Cardiac muscle cell (in vitro differentiated cells and primary cell): ENCODE measurements around the gene RBPJL. TPM values are rescaled to one million over a fixed set of nuclear protein-coding genes. Genes with fewer than 3 reads are reported as not detected.

Experiments
- DNase-seq, 2 donors: peaks; one replicate each; pipeline versions ENCODE4 v3.0.0 to v3.0.0-alpha.2; 2010 to 2017; ENCODE audit warnings: low read depth in 1 of 2, low spot score in 1 of 2
- H3K27ac ChIP-seq: fragments of 200-600 bp; sonication (generic); 2 replicates; pipeline ENCODE4 v1.5.1; 2016
- H3K27me3 ChIP-seq: fragments of 200-600 bp; sonication (generic); 2 replicates; pipeline ENCODE4 v1.6.0; 2016; ENCODE audit warnings: control low read depth
- H3K36me3 ChIP-seq: fragments of 200-600 bp; sonication (generic); 2 replicates; pipeline ENCODE4 v1.5.1; 2016; ENCODE audit warnings: control low read depth
- H3K4me1 ChIP-seq: fragments of 200-600 bp; sonication (generic); 2 replicates; pipeline ENCODE4 v1.8.1; 2017; ENCODE audit warnings: low read depth, mild to moderate bottlenecking, mixed run types
- H3K4me3 ChIP-seq: fragments of 200-600 bp; sonication (generic); 2 replicates; pipeline ENCODE4 v1.5.1; 2016; ENCODE audit warnings: mild to moderate bottlenecking
- H3K9me3 ChIP-seq: fragments of 200-600 bp; sonication (generic); 2 replicates; pipeline ENCODE4 v1.5.1; 2017; ENCODE audit warnings: low read depth, mild to moderate bottlenecking, control low read depth
- CTCF ChIP-seq: IDR thresholded peaks from 2 replicates; pipeline ENCODE4 v1.5.1; 2012; ENCODE audit warnings: low read depth, mild to moderate bottlenecking, low read length
- polyA plus RNA-seq: library from polyadenylated mRNA; unstranded; fragments of >200 nt; fragmentation: Nextera tagmentation; extraction: Ambion mirVana; gene quantifications from 2 replicates; pipeline ENCODE4 v1.2.1, GENCODE V29; 2016
- total RNA-seq: library from RNA; depleted of rRNA; stranded (reverse); fragments of >200 nt; gene quantifications from 2 replicates; pipeline ENCODE4 v1.2.3, GENCODE V29; 2016

RBPJL gene
- total and polyA plus RNA-seq, 2 experiments from 2014 or later, result not detected

- DNase-seq, result peak in 1 of 2 donors; percentile 91
- TF ChIP-seq CTCF, result no peak
- H3K36me3 ChIP-seq, result no peaks in the 10 kb centered on the region
- H3K9me3 ChIP-seq, result no peaks in the 10 kb centered on the region
- no peak overlapping the region for H3K4me3 ChIP-seq
- no peaks in the 10 kb centered on the region for H3K27me3 ChIP-seq
- H3K4me1 ChIP-seq, result peaks cover 73% of the 10 kb centered on the region
- peak overlapping the region; percentile 98 for H3K27ac ChIP-seq
Observed at GRCh38 chr20:45344168-45344860, 37.7 kb downstream of the RBPJL start.

DNA sequence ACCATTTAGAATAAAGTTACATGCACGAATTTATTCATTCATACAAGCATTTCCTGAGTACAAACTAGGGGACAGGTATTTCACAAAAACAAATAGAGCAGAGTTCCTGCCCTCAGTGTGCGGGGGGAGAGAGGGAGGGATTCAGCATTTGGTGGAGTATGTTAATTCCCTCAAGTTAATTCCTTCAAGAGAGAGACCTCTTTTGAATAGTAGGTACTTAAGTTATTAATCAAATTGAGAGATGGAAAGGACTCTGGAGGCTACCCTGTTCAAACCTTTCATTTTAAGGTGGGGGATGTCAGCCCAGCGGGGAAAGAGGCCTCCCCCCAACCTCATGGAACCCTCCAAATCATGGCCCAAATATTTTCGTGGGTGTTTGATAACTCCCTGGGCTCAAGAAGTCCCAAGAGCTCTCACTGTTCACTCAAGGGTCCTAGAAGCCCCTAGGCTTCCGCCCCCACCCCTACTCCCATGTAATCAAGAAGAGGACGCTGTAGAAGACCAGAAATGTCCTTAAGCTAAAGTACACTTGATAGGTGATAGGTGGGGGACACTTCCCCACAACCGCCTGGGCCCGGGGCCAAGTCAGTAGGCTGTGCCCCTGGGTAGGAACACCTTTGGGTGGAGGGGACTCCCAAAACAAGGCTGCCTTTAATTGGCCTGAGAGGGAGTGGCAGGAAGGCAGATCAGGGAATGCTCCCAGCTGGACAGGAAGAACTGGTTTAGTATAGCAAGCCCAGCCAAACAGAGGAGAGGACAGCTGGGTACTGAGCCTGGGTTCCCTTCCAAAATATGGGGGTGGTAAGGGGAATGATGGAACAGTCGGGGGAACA lies 38.7 kb downstream of the RBPJL start:
- H3K4me3 ChIP-seq, result no peak overlapping the region
- H3K27ac ChIP-seq, result peak overlapping the region; percentile 98
- H3K36me3 ChIP-seq, result no peaks in the 10 kb centered on the region
- no peak for DNase-seq
- TF ChIP-seq CTCF, result no peak
- H3K9me3 ChIP-seq, result no peaks in the 10 kb centered on the region
- H3K4me1 ChIP-seq, result peaks cover 69% of the 10 kb centered on the region
- H3K27me3 ChIP-seq, result no peaks in the 10 kb centered on the region

DNA sequence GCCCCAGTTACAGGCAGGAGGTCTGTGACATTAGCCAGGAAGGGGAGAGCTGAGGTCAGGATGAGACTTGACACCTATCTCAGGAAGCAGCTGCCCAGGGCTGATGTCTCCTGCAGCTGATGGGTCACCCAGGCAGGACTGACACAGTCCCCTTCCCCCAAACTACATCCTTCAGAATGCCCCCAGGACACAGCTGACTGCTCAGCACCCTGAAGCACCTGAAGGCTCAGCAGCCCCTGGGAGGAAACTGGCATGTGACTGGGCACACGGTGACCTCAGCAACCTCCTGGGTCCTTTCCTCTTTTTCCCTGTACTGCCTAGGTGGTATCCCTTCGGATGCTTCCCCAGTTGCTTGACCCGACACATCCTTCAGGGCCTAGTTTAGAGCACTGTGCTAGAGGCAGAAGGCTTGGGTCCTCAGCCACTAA lies 39.7 kb downstream of the RBPJL start:
- Histone ChIP-seq H3K9me3 (no peaks in the 10 kb centered on the region), H3K4me3 (peak overlapping the region; percentile 66), H3K27me3 (no peaks in the 10 kb centered on the region), H3K4me1 (peaks cover 59% of the 10 kb centered on the region), H3K36me3 (no peaks in the 10 kb centered on the region), H3K27ac (no peak overlapping the region)
- DNase-seq, result no peak
- no peak for TF ChIP-seq CTCF

DNA sequence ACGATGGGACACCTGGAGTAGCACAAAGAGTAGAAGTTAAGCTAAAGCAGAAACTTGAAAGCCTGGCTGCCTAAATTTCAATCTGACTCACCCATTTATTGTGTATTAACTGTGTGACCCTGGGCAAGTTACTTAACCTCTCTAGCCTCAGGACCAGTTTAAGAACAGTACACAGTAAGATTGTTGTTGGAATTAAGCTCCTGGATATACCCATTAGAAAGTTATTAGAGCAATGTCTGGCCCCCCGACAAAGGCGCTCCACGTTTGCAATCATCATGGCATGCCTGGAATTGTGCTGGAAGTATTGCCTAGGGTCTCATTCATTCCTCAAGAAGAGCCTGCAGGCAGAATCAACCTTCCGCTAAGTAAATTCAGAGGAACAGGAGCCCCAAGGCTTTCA lies 40.2 kb downstream of the RBPJL start:
- Histone ChIP-seq H3K36me3 (no peaks in the 10 kb centered on the region), H3K27ac (peak overlapping the region; percentile 49), H3K27me3 (no peaks in the 10 kb centered on the region), H3K9me3 (no peaks in the 10 kb centered on the region), H3K4me3 (peak overlapping the region; percentile 66), H3K4me1 (peaks cover 53% of the 10 kb centered on the region)
- no peak for DNase-seq
- no peak for TF ChIP-seq CTCF

DNA sequence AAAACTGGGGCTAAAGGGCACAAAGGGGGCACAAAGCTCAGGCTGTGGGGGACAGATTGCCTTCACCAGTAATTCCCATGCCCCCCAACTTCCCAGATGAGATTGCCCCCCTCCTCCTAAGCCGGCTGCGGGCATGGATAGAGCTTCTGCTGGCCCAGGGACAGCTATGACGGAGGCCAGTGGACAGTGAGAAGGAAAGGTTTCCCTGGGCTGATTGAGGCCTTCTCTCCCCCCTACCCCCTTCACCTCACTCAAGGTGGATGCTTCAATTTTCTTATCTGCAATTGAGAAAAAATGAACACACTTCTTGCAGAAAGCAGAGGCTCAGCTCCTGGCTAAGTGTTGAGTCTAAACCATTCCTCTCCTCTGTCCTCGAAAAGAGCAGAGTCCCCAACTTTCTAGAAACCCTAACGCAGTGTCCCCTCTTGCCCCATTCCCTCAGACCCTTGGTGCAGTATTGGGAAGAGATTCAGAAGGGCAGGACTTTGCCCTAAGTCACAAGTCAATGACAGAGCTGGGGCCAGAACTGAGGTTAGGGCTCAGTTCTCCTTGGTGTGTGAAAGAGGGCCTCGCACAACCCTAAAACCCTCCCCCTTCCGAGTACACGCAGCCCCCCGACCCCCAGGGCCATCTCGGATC lies 40.8 kb downstream of the RBPJL start:
- Histone ChIP-seq H3K9me3 (no peaks in the 10 kb centered on the region), H3K4me3 (peak overlapping the region; percentile 66), H3K4me1 (peaks cover 49% of the 10 kb centered on the region), H3K27me3 (no peaks in the 10 kb centered on the region), H3K36me3 (no peaks in the 10 kb centered on the region), H3K27ac (peak overlapping the region; percentile 49)
- TF ChIP-seq CTCF, result no peak
- DNase-seq, result no peak
